Measurements from ENCODE around the gene LANCL3.

DNA sequence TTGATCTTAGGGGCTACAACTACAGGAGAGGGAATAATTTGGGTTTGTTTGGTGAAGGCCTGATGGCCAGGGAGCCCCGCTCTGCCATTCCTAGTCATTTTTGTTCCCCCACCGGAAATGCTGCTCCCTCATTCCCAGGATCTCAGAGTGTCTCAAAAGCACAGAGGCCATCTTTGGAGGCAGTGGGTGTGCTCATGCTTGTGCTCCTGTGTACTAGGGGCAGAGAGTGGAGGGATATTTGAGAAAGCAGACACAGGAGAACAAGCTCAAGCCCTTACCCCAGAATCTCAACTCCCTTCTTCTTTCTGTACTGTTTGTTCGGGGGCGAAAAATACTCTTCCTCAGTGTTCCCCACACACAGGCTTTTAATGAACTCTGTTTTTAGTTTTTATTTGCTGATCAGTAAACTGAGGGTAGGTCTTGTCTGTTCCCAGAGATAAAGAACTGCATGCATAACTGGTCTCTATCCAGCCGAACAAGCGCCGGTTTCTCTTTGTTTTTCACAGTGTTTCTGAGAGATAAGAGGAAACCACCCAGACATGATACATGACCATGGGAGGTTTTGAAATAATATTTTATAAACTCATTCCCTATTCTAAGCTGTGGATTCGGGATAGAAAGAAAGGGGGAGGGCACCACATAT lies 81.2 kb downstream of the LANCL3 start:
- TF ChIP-seq, protein P1, sequence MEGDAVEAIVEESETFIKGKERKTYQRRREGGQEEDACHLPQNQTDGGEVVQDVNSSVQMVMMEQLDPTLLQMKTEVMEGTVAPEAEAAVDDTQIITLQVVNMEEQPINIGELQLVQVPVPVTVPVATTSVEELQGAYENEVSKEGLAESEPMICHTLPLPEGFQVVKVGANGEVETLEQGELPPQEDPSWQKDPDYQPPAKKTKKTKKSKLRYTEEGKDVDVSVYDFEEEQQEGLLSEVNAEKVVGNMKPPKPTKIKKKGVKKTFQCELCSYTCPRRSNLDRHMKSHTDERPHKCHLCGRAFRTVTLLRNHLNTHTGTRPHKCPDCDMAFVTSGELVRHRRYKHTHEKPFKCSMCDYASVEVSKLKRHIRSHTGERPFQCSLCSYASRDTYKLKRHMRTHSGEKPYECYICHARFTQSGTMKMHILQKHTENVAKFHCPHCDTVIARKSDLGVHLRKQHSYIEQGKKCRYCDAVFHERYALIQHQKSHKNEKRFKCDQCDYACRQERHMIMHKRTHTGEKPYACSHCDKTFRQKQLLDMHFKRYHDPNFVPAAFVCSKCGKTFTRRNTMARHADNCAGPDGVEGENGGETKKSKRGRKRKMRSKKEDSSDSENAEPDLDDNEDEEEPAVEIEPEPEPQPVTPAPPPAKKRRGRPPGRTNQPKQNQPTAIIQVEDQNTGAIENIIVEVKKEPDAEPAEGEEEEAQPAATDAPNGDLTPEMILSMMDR (IDR thresholded peaks at IDR 0.05), result no peak
- no peak for TF ChIP-seq POLR2A (IDR thresholded peaks at IDR 0.05)
